Activated CD4-positive, alpha-beta T cell treated with anti-CD3 and anti-CD28 coated beads for 36 hours (primary cell): ENCODE data around the gene UBP1. TPM values are rescaled to one million over a fixed set of nuclear protein-coding genes. Genes with fewer than 3 reads are reported as not detected.

Experiments
- ATAC-seq: fragments of 200-7000 bp; cut with Tn5 transposase; one replicate; pipeline ENCODE4 v1.10.0; 2021; ENCODE audit warnings: mild to moderate bottlenecking, moderate library complexity
- CTCF ChIA-PET: fragments of 350-600 bp; sonication (Branson Sonifier 250); formaldehyde crosslinking; loops from one replicate; lab custom pipeline; 2021; ENCODE audit warnings: antibody characterized with exemption; lab: Charles Lee
- POLR2A ChIA-PET: fragments of 350-600 bp; sonication (Branson Sonifier 250); formaldehyde crosslinking; loops from one replicate; lab custom pipeline; 2021; ENCODE audit warnings: antibody characterized with exemption, inconsistent platforms; lab: Charles Lee
- DNase-seq: peaks from one replicate; pipeline ENCODE4 v3.0.0-alpha.2; 2020
- H3K27ac Mint-ChIP-seq: one replicate; pipeline ENCODE4 v1.8.0; 2021; ENCODE audit warnings: mixed read lengths
- H3K27me3 Mint-ChIP-seq: one replicate; pipeline ENCODE4 v1.8.0; 2021; ENCODE audit warnings: mixed read lengths
- H3K36me3 Mint-ChIP-seq: one replicate; pipeline ENCODE4 v1.8.0; 2021; ENCODE audit warnings: low read depth, mixed read lengths
- H3K4me1 Mint-ChIP-seq: one replicate; pipeline ENCODE4 v1.8.0; 2021; ENCODE audit warnings: mixed read lengths
- H3K4me3 Mint-ChIP-seq: one replicate; pipeline ENCODE4 v1.8.0; 2021; ENCODE audit warnings: mild to moderate bottlenecking, moderate library complexity, mixed read lengths
- H3K9me3 Mint-ChIP-seq: one replicate; pipeline ENCODE4 v1.8.0; 2021; ENCODE audit warnings: low read depth, mixed read lengths
- intact Hi-C, 2 experiments: fragments of 100-400 bp; cut with DNase I in 1 of 2; cut with micrococcal nuclease in 1 of 2; formaldehyde crosslinking; loops; one replicate each; pipeline versions ENCODE4 v1.14.2 to v1.15.1; 2022 to 2024; cut with DNase I, micrococcal nuclease
- total RNA-seq, 2 experiments: library from RNA; stranded (reverse); gene quantifications; one replicate each; pipeline ENCODE4 v1.2.3, GENCODE V29; 2021

UBP1 gene
- total RNA-seq, 2 experiments from 2014 or later: 54.8 to 66.0 TPM

DNA sequence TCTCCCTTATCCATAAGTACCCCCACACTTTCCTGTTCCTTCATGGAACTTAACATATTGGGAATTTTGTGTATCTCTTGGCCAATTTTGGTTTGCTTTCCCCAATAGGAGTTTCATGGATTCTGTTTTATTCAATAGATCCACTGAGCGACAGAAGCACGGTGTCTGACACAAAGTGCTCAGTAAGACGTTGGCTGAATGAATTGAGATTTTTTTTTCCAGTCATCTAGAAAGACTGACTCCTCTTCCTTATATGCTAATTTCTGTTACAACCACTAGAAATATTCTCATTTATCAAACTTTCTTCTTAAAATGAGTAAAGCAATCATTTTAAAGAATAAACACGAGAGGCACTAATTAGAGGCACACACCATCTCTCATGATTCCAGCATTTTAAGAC, 48.1 kb downstream of the UBP1 start:
- intact Hi-C loops: loop anchor here in 1 of 2 experiments (5.0 kb wide), 1 partner anchor 35 kb away; no protein-coding TSS in a partner anchor
- peak; percentile 53 for ATAC-seq
- ChIA-PET CTCF (no interaction called here), POLR2A (no interaction called here)
- Mint-ChIP-seq H3K27ac (peak overlapping the region; percentile 56), H3K4me1 (peaks cover 17% of the 10 kb centered on the region), H3K9me3 (no peaks in the 10 kb centered on the region), H3K36me3 (peaks cover 54% of the 10 kb centered on the region), H3K27me3 (no peaks in the 10 kb centered on the region), H3K4me3 (no peak overlapping the region)
- DNase-seq: no peak

- peak overlapping the region; percentile 56 for H3K27ac Mint-ChIP-seq
- H3K4me1 Mint-ChIP-seq: peaks cover 19% of the 10 kb centered on the region
- ChIA-PET CTCF (interaction anchor here (1.7 kb wide), 1 partner anchor 18 kb away, joined by 10 read pairs; no protein-coding TSS in a partner anchor), POLR2A (no interaction called here)
- intact Hi-C loops: loop anchor here in 1 of 2 experiments (5.0 kb wide), 1 partner anchor 36 kb away; no protein-coding TSS in a partner anchor
- peak; percentile 74 for ATAC-seq
- no peaks in the 10 kb centered on the region for H3K9me3 Mint-ChIP-seq
- H3K36me3 Mint-ChIP-seq: peaks cover 52% of the 10 kb centered on the region
- DNase-seq: no peak
- H3K4me3 Mint-ChIP-seq: no peak overlapping the region
- H3K27me3 Mint-ChIP-seq: no peaks in the 10 kb centered on the region
Observed at GRCh38 chr3:33391255-33391995, 48.8 kb downstream of the UBP1 start.

DNA sequence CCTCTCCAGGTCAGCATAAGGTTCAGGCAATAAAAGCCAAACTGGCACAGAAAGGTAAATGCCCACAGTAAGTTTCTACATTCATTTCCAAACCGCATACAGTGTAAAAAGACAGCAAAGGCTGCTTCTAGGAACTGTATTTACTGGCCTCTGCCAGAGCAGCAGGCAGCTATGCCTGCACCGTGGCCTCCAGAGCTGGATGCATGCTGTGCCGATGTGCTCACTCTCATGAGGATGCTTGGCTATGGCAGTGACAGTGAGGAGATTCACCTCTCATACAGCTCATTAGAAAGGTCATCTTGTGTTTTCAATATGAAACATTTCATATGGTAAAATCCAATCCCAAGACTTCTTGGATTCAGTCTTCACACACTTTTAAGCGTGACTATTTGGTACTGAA, 50.3 kb downstream of the UBP1 start:
- intact Hi-C loops: loop anchor here in 1 of 2 experiments (5.0 kb wide), 1 partner anchor 37 kb away; no protein-coding TSS in a partner anchor
- peak overlapping the region; percentile 34 for H3K27ac Mint-ChIP-seq
- ATAC-seq (no peak), DNase-seq (no peak)
- H3K4me3 Mint-ChIP-seq: no peak overlapping the region
- H3K27me3 Mint-ChIP-seq: no peaks in the 10 kb centered on the region
- H3K4me1 Mint-ChIP-seq: peaks cover 33% of the 10 kb centered on the region
- peaks cover 51% of the 10 kb centered on the region for H3K36me3 Mint-ChIP-seq
- POLR2A ChIA-PET: no interaction called here
- CTCF ChIA-PET: interaction anchor here (1.7 kb wide), 1 partner anchor 17 kb away, joined by 10 read pairs; no protein-coding TSS in a partner anchor
- H3K9me3 Mint-ChIP-seq: no peaks in the 10 kb centered on the region

DNA sequence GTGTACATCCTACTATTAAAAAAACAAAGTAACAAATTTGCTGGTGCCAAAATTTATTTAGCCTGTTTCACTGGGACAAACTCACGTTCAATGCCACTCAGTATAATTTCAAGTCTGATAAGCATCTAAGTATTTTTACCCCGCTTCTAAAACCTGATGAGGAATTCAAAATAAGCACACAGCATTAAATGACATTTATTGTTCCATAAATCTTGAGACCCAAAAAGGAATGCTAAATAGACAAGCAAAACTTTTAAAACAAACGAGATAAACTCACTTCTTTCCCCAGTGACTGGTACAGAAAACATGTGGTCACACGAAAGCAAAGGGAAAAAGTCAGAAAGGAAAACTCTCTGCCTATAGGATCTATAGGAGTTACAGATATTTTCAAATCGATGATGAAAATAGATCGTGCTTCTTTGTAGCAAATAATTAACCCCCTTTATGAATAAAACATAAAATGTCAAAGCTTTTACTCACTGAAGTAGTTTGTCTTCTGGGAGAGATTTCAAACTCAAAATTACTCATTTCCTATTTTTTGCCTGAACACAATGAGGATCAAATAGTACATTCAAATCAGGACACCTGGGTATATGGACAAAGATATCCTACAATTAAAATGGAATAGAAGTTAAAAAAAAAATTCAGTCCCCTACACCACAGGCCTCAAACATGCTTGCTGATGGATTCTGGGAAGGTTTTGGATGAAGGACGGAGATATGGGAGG, 51.7 kb downstream of the UBP1 start:
- no peak for ATAC-seq
- no peak for DNase-seq
- CTCF ChIA-PET: no interaction called here
- intact Hi-C loops: no loop called here
- peaks cover 52% of the 10 kb centered on the region for H3K36me3 Mint-ChIP-seq
- H3K9me3 Mint-ChIP-seq: no peaks in the 10 kb centered on the region
- POLR2A ChIA-PET: no interaction called here
- no peak overlapping the region for H3K4me3 Mint-ChIP-seq
- H3K27ac Mint-ChIP-seq: no peak overlapping the region
- H3K27me3 Mint-ChIP-seq: no peaks in the 10 kb centered on the region
- H3K4me1 Mint-ChIP-seq: peaks cover 33% of the 10 kb centered on the region

- CTCF ChIA-PET: interaction anchor here (0.6 to 2.9 kb wide), 6 partner anchors 12 to 385 kb away, joined by 3 to 27 read pairs (median 4); no protein-coding TSS in a partner anchor
- POLR2A ChIA-PET: no interaction called here
- no peaks in the 10 kb centered on the region for H3K27me3 Mint-ChIP-seq
- H3K27ac Mint-ChIP-seq: peak overlapping the region; percentile 40
- no peaks in the 10 kb centered on the region for H3K9me3 Mint-ChIP-seq
- H3K4me3 Mint-ChIP-seq: no peak overlapping the region
- peaks cover 20% of the 10 kb centered on the region for H3K4me1 Mint-ChIP-seq
- no peak for DNase-seq
- intact Hi-C loops: no loop called here
- no peak for ATAC-seq
- H3K36me3 Mint-ChIP-seq: peaks cover 38% of the 10 kb centered on the region
Observed at GRCh38 chr3:33386631-33387030, 53.6 kb downstream of the UBP1 start.

- intact Hi-C loops: no loop called here
- Mint-ChIP-seq H3K4me3 (no peak overlapping the region), H3K4me1 (peaks cover 16% of the 10 kb centered on the region), H3K27ac (peak overlapping the region; percentile 35), H3K9me3 (no peaks in the 10 kb centered on the region), H3K27me3 (no peaks in the 10 kb centered on the region), H3K36me3 (peaks cover 28% of the 10 kb centered on the region)
- ChIA-PET CTCF (interaction anchor here (0.6 to 2.9 kb wide), 5 partner anchors 9 to 425 kb away, joined by 3 to 27 read pairs (median 5); no protein-coding TSS in a partner anchor), POLR2A (no interaction called here)
- ATAC-seq (peak; percentile 93), DNase-seq (peak; percentile 77)
Observed at GRCh38 chr3:33385423-33385822, 54.8 kb downstream of the UBP1 start.

DNA sequence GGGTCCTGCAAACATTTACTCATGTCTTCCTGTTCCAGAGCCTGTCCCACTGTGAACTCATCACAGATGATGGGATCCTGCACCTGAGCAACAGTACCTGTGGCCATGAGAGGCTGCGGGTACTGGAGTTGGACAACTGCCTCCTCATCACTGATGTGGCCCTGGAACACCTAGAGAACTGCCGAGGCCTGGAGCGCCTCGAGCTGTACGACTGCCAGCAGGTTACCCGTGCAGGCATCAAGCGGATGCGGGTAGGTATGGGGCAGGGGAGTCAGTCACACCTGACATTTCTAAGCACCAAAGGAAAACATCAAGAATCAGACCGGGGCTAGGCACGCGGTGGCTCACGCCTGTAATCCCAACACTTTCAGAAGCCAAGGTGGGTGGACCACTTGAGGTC, 56.3 kb downstream of the UBP1 start:
- intact Hi-C loops: no loop called here
- CTCF ChIA-PET: interaction anchor here (0.8 kb wide), 1 partner anchor 11 kb away, joined by 3 read pairs; no protein-coding TSS in a partner anchor
- ATAC-seq (no peak), DNase-seq (no peak)
- Mint-ChIP-seq H3K36me3 (peaks cover 18% of the 10 kb centered on the region), H3K27me3 (no peaks in the 10 kb centered on the region), H3K4me3 (no peak overlapping the region), H3K27ac (no peak overlapping the region), H3K4me1 (peaks cover 16% of the 10 kb centered on the region), H3K9me3 (no peaks in the 10 kb centered on the region)
- POLR2A ChIA-PET: no interaction called here

DNA sequence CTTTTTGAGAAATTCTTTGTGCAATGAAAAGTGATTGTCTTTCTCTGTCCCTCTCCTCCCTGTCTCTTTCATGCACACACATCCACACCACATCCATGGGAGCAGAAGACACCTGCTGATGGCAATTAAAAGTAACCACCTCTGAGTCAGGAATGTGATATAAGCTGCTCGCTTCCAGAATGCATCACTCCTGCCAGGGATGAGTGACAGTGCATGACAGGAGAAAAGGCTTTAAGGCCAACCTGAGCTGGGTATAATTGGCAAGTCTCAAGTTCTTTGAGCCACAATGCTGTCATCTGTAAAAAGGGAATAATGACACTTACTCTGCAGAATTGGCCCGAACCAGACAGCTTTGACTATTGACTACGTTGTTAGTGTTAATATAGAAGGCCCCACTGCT, 59.6 kb downstream of the UBP1 start:
- ChIA-PET POLR2A (no interaction called here), CTCF (interaction anchor here (0.7 kb wide), 1 partner anchor 267 kb away, joined by 3 read pairs; the partner anchor contains the start of gene CRTAP)
- ATAC-seq (no peak), DNase-seq (no peak)
- Mint-ChIP-seq H3K9me3 (no peaks in the 10 kb centered on the region), H3K36me3 (peaks cover 8% of the 10 kb centered on the region), H3K4me1 (peaks cover 7% of the 10 kb centered on the region), H3K27ac (no peak overlapping the region), H3K27me3 (no peaks in the 10 kb centered on the region), H3K4me3 (no peak overlapping the region)
- intact Hi-C loops: no loop called here

GRCh38 chr3:33377931-33378330, 62.3 kb downstream of the UBP1 start:
- CTCF ChIA-PET: interaction anchor here (0.5 to 1.4 kb wide), 3 partner anchors 105 to 389 kb away, joined by 3 to 4 read pairs (median 3); no protein-coding TSS in a partner anchor
- DNase-seq (no peak), ATAC-seq (no peak)
- no peak overlapping the region for H3K4me3 Mint-ChIP-seq
- H3K36me3 Mint-ChIP-seq: no peaks in the 10 kb centered on the region
- H3K9me3 Mint-ChIP-seq: no peaks in the 10 kb centered on the region
- no peak overlapping the region for H3K27ac Mint-ChIP-seq
- POLR2A ChIA-PET: no interaction called here
- H3K27me3 Mint-ChIP-seq: peaks cover under 1% of the 10 kb centered on the region
- intact Hi-C loops: no loop called here
- H3K4me1 Mint-ChIP-seq: peaks cover 2% of the 10 kb centered on the region

GRCh38 chr3:33377489-33377888, 62.7 kb downstream of the UBP1 start:
- Mint-ChIP-seq H3K4me3 (no peak overlapping the region), H3K27ac (no peak overlapping the region), H3K4me1 (peaks cover 7% of the 10 kb centered on the region), H3K36me3 (no peaks in the 10 kb centered on the region), H3K9me3 (no peaks in the 10 kb centered on the region), H3K27me3 (peaks cover 1% of the 10 kb centered on the region)
- intact Hi-C loops: no loop called here
- POLR2A ChIA-PET: no interaction called here
- no peak for DNase-seq
- CTCF ChIA-PET: interaction anchor here (0.6 to 1.4 kb wide), 2 partner anchors 106 to 246 kb away, joined by 3 to 4 read pairs; no protein-coding TSS in a partner anchor
- no peak for ATAC-seq

DNA sequence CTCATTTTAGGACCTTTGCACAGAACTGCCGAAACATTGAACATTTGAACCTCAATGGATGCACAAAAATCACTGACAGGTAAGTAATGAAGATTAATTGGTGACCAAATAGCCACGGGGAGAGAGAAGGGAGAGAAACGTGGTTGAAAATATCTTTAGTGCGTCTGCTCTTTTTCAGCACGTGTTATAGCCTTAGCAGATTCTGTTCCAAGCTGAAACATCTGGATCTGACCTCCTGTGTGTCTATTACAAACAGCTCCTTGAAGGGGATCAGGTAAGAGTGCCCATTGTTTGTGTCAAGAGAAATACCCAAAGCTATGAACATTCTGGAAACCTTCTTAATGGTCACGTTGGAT, 67.1 kb downstream of the UBP1 start:
- ATAC-seq (no peak), DNase-seq (no peak)
- Mint-ChIP-seq H3K27me3 (peaks cover 11% of the 10 kb centered on the region), H3K36me3 (no peaks in the 10 kb centered on the region), H3K27ac (no peak overlapping the region), H3K9me3 (peaks cover 3% of the 10 kb centered on the region), H3K4me3 (no peak overlapping the region), H3K4me1 (peaks cover 11% of the 10 kb centered on the region)
- POLR2A ChIA-PET: interaction anchor here (0.5 to 0.6 kb wide), 5 partner anchors 58 to 311 kb away, joined by 3 to 5 read pairs (median 4); no protein-coding TSS in a partner anchor
- CTCF ChIA-PET: interaction anchor here (0.6 to 3.1 kb wide), 48 partner anchors 9 to 568 kb away, joined by 3 to 81 read pairs (median 4); partner anchors contain the start of genes CLASP2 and UBP1
- intact Hi-C loops: loop anchor here (1.0 to 2.0 kb wide), 3 partner anchors 242 to 426 kb away; no protein-coding TSS in a partner anchor
